CD4-positive, CD25-positive, alpha-beta regulatory T cell (primary cell): ENCODE results near the gene P3H4. TPM values are rescaled to one million over a fixed set of nuclear protein-coding genes. Genes with fewer than 3 reads are reported as not detected.

ENCODE experiments used
- ATAC-seq, 2 donors: fragments of 150-1000 bp; cut with Tn5 transposase; one replicate each; pipeline ENCODE4 v1.10.0; 2021; ENCODE audit warnings: low read depth in 2 of 2, moderate number of reproducible peaks in 2 of 2, moderate library complexity in 1 of 2
- DNase-seq, 3 donors: peaks; one replicate each; pipeline versions ENCODE4 v3.0.0 to v3.0.0-alpha.2; 2012 to 2022; ENCODE audit warnings: mixed read lengths in 1 of 3
- H3K27ac ChIP-seq: one replicate; pipeline ENCODE4 v1.7.0; 2013; ENCODE audit warnings: mild to moderate bottlenecking, low read length; ENCODE audit not compliant: insufficient read depth, poor library complexity, severe bottlenecking
- H3K27me3 ChIP-seq: one replicate; pipeline ENCODE4 v1.7.0; 2013; ENCODE audit warnings: low read length; ENCODE audit not compliant: control insufficient read depth, insufficient read depth
- H3K36me3 ChIP-seq: one replicate; pipeline ENCODE4 v1.7.0; 2013; ENCODE audit warnings: mild to moderate bottlenecking, low read length, moderate library complexity; ENCODE audit not compliant: control insufficient read depth, insufficient read depth
- H3K4me1 ChIP-seq: 2 replicates; pipeline ENCODE4 v1.7.0; 2013; ENCODE audit warnings: mild to moderate bottlenecking, low read length; ENCODE audit not compliant: insufficient read depth, control insufficient read depth, poor library complexity, severe bottlenecking
- H3K4me3 ChIP-seq: one replicate; pipeline ENCODE4 v1.7.0; 2013; ENCODE audit warnings: low read depth, mild to moderate bottlenecking, low read length, moderate library complexity
- H3K9me3 ChIP-seq, 2 experiments: 1 replicate in 1 of 2; 2 replicates in 1 of 2; pipeline ENCODE4 v1.7.0; 2013; ENCODE audit warnings: low read length in 2 of 2, mild to moderate bottlenecking in 1 of 2, moderate library complexity in 1 of 2; ENCODE audit not compliant: control insufficient read depth in 2 of 2
- H3K27ac Mint-ChIP-seq, 3 donors: one replicate each; pipeline ENCODE4 v1.8.0; 2020 to 2022; ENCODE audit warnings: mild to moderate bottlenecking in 3 of 3, mixed read lengths in 3 of 3, moderate library complexity in 2 of 3
- H3K27me3 Mint-ChIP-seq: one replicate; pipeline ENCODE4 v1.8.0; 2022; ENCODE audit warnings: mild to moderate bottlenecking, mixed read lengths
- H3K36me3 Mint-ChIP-seq: one replicate; pipeline ENCODE4 v1.8.0; 2020; ENCODE audit warnings: mixed read lengths
- H3K4me1 Mint-ChIP-seq, 4 donors: one replicate each; pipeline ENCODE4 v1.8.0; 2020 to 2022; ENCODE audit warnings: mixed read lengths in 4 of 4, mild to moderate bottlenecking in 1 of 4
- H3K4me3 Mint-ChIP-seq, 4 donors: one replicate each; pipeline ENCODE4 v1.8.0; 2020 to 2022; ENCODE audit warnings: mild to moderate bottlenecking in 4 of 4, mixed read lengths in 4 of 4, moderate library complexity in 3 of 4
- H3K9me3 Mint-ChIP-seq, 7 donors: one replicate each; pipeline ENCODE4 v1.8.0; 2020 to 2022; ENCODE audit warnings: mixed read lengths in 7 of 7, mild to moderate bottlenecking in 3 of 7, moderate library complexity in 2 of 7
- polyA plus RNA-seq, 4 donors: library from polyadenylated mRNA; unstranded; fragments of 300-500 nt; fragmentation: Illumina TruSeq; gene quantifications; one replicate each; pipeline ENCODE4 v1.2.3, GENCODE V29; 2021
- total RNA-seq: library from RNA; stranded (reverse); gene quantifications from one replicate; pipeline ENCODE4 v1.2.3, GENCODE V29; 2022

Gene P3H4
- total and polyA plus RNA-seq, 5 donors from 2014 or later: 0.59 to 2.9 (median 2.5) TPM

GRCh38 chr17:41794540-41794975 is 17.2 kb downstream of the P3H4 start:
- no peaks in the 10 kb centered on the region for H3K36me3 Mint-ChIP-seq
- ATAC-seq: no peak
- H3K27me3 Mint-ChIP-seq: peaks cover 11% of the 10 kb centered on the region
- H3K4me1 ChIP-seq: no peaks in the 10 kb centered on the region
- H3K9me3 ChIP-seq: no peaks in the 10 kb centered on the region
- no peaks in the 10 kb centered on the region for H3K36me3 ChIP-seq
- H3K4me3 ChIP-seq: no peak overlapping the region
- no peak overlapping the region for H3K4me3 Mint-ChIP-seq
- no peak overlapping the region for H3K27ac Mint-ChIP-seq
- no peak for DNase-seq
- no peak overlapping the region for H3K27ac ChIP-seq
- peaks cover 0 to 3% (median 0%) of the 10 kb centered on the region in 4 donors for H3K4me1 Mint-ChIP-seq
- no peaks in the 10 kb centered on the region for H3K9me3 Mint-ChIP-seq
- no peaks in the 10 kb centered on the region for H3K27me3 ChIP-seq

- DNase-seq (no peak), ATAC-seq (no peak)
- Mint-ChIP-seq H3K27me3 (peaks cover 14% of the 10 kb centered on the region), H3K4me3 (no peak overlapping the region), H3K4me1 (peaks cover 0 to 6% (median 0%) of the 10 kb centered on the region in 4 donors), H3K9me3 (no peaks in the 10 kb centered on the region), H3K36me3 (no peaks in the 10 kb centered on the region), H3K27ac (no peak overlapping the region)
- no peak overlapping the region for H3K27ac ChIP-seq
- no peaks in the 10 kb centered on the region for H3K4me1 ChIP-seq
- no peaks in the 10 kb centered on the region for H3K9me3 ChIP-seq
- H3K36me3 ChIP-seq: no peaks in the 10 kb centered on the region
- no peak overlapping the region for H3K4me3 ChIP-seq
- no peaks in the 10 kb centered on the region for H3K27me3 ChIP-seq
Observed at GRCh38 chr17:41793784-41794539, 17.8 kb downstream of the P3H4 start.

- ATAC-seq: no peak
- no peak for DNase-seq
- no peaks in the 10 kb centered on the region for H3K27me3 ChIP-seq
- H3K4me1 ChIP-seq: no peaks in the 10 kb centered on the region
- Mint-ChIP-seq H3K4me1 (peaks cover 0 to 12% (median 0%) of the 10 kb centered on the region in 4 donors), H3K36me3 (no peaks in the 10 kb centered on the region), H3K27me3 (peaks cover 20% of the 10 kb centered on the region), H3K27ac (peak overlapping the region in 1 of 3 donors; percentile 21), H3K9me3 (no peaks in the 10 kb centered on the region), H3K4me3 (no peak overlapping the region)
- no peaks in the 10 kb centered on the region for H3K36me3 ChIP-seq
- no peak overlapping the region for H3K4me3 ChIP-seq
- no peaks in the 10 kb centered on the region for H3K9me3 ChIP-seq
- no peak overlapping the region for H3K27ac ChIP-seq
Observed at GRCh38 chr17:41792845-41793783, 18.6 kb downstream of the P3H4 start.

GRCh38 chr17:41787021-41787418 is 24.7 kb downstream of the P3H4 start:
- H3K4me1 Mint-ChIP-seq: peaks cover 0 to 34% (median 5%) of the 10 kb centered on the region in 4 donors
- ATAC-seq: no peak
- H3K36me3 ChIP-seq: no peaks in the 10 kb centered on the region
- H3K9me3 ChIP-seq: no peaks in the 10 kb centered on the region
- peaks cover 39% of the 10 kb centered on the region for H3K27me3 Mint-ChIP-seq
- peaks cover 8% of the 10 kb centered on the region for H3K27me3 ChIP-seq
- peak overlapping the region; percentile 72 to 86 (median 79) for H3K4me3 Mint-ChIP-seq
- H3K27ac Mint-ChIP-seq: no peak overlapping the region
- H3K4me3 ChIP-seq: no peak overlapping the region
- peaks cover 0 to 3% (median 0%) of the 10 kb centered on the region in 7 donors for H3K9me3 Mint-ChIP-seq
- H3K27ac ChIP-seq: no peak overlapping the region
- DNase-seq: no peak
- H3K4me1 ChIP-seq: peaks cover 16% of the 10 kb centered on the region
- no peaks in the 10 kb centered on the region for H3K36me3 Mint-ChIP-seq

- Mint-ChIP-seq H3K9me3 (peaks cover 0 to 3% (median 0%) of the 10 kb centered on the region in 7 donors), H3K36me3 (no peaks in the 10 kb centered on the region), H3K27me3 (peaks cover 39% of the 10 kb centered on the region), H3K27ac (peak within 1 kb of the TSS in 1 of 3 donors; percentile 38), H3K4me3 (peak within 1 kb of the TSS; percentile 72 to 86 (median 79)), H3K4me1 (peaks cover 0 to 34% (median 5%) of the 10 kb centered on the region in 4 donors)
- peak; percentile 74 to 87 (median 81) for DNase-seq
- ATAC-seq: peak; percentile 84 to 85
- Histone ChIP-seq H3K4me3 (no peak within 1 kb of the TSS), H3K4me1 (peaks cover 16% of the 10 kb centered on the region), H3K27me3 (peaks cover 8% of the 10 kb centered on the region), H3K27ac (no peak within 1 kb of the TSS), H3K36me3 (no peaks in the 10 kb centered on the region), H3K9me3 (no peaks in the 10 kb centered on the region)
Observed at GRCh38 chr17:41786227-41787020, 25.3 kb downstream of the P3H4 start, which contains the start of gene JUP. Gene JUP, minus strand, starts transcription at chr17:41786711. Its CDS starts 14,857 bp downstream, at chr17:41771854.

GRCh38 chr17:41785859-41786226 is 25.9 kb downstream of the P3H4 start:
- H3K4me1 ChIP-seq: peaks cover 16% of the 10 kb centered on the region
- Mint-ChIP-seq H3K4me1 (peaks cover 0 to 34% (median 5%) of the 10 kb centered on the region in 4 donors), H3K27ac (peak overlapping the region in 1 of 3 donors; percentile 38), H3K36me3 (no peaks in the 10 kb centered on the region), H3K4me3 (peak overlapping the region in 2 of 4 donors; percentile 59 to 69), H3K9me3 (peaks cover 0 to 3% (median 0%) of the 10 kb centered on the region in 7 donors), H3K27me3 (peaks cover 39% of the 10 kb centered on the region)
- DNase-seq (no peak), ATAC-seq (no peak)
- H3K27me3 ChIP-seq: peaks cover 8% of the 10 kb centered on the region
- H3K36me3 ChIP-seq: no peaks in the 10 kb centered on the region
- H3K9me3 ChIP-seq: no peaks in the 10 kb centered on the region
- H3K27ac ChIP-seq: no peak overlapping the region
- H3K4me3 ChIP-seq: no peak overlapping the region
